Progenitor cell of endocrine pancreas (in vitro differentiated cells): ENCODE data around the gene DEUP1. TPM values are rescaled to one million over a fixed set of nuclear protein-coding genes. Genes with fewer than 3 reads are reported as not detected.

ENCODE experiments used
- DNase-seq: peaks from one replicate; pipeline ENCODE4 v3.0.0; 2021; ENCODE audit warnings: low spot score; ENCODE audit not compliant: unreplicated experiment
- H3K27ac Mint-ChIP-seq: 2 replicates; pipeline ENCODE4 v1.8.0; 2021; ENCODE audit warnings: mild to moderate bottlenecking, moderate library complexity, mixed read lengths
- H3K27me3 Mint-ChIP-seq: 2 replicates; pipeline ENCODE4 v1.8.0; 2021; ENCODE audit warnings: mixed read lengths
- H3K36me3 Mint-ChIP-seq: 2 replicates; pipeline ENCODE4 v1.8.0; 2022; ENCODE audit warnings: mixed read lengths; ENCODE audit not compliant: insufficient read depth
- H3K4me1 Mint-ChIP-seq: 2 replicates; pipeline ENCODE4 v1.8.0; 2021; ENCODE audit warnings: low read depth, mixed read lengths
- H3K4me3 Mint-ChIP-seq: 2 replicates; pipeline ENCODE4 v1.8.0; 2021; ENCODE audit warnings: low read depth, mild to moderate bottlenecking, moderate library complexity, mixed read lengths
- H3K9me3 Mint-ChIP-seq: 2 replicates; pipeline ENCODE4 v1.8.0; 2021; ENCODE audit warnings: low read depth, mixed read lengths
- CTCF ChIP-seq: fragments of 200-600 bp; sonication (generic); IDR thresholded peaks from one replicate; pipeline ENCODE4 v1.5.0; 2021; ENCODE audit warnings: antibody characterized with exemption, mild to moderate bottlenecking; ENCODE audit not compliant: unreplicated experiment
- total RNA-seq: library from RNA; stranded (reverse); gene quantifications from 2 replicates; pipeline ENCODE4 v1.2.1, GENCODE V29; 2021

The DEUP1 gene
- total RNA-seq, 1 donor from 2014 or later: 1.7 TPM

GRCh38 chr11:93474123-93474522, 143.6 kb downstream of the DEUP1 start:
- peaks cover 11% of the 10 kb centered on the region for H3K36me3 Mint-ChIP-seq
- DNase-seq: no peak
- no peaks in the 10 kb centered on the region for H3K27me3 Mint-ChIP-seq
- H3K9me3 Mint-ChIP-seq: no peaks in the 10 kb centered on the region
- no peak overlapping the region for H3K4me3 Mint-ChIP-seq
- no peak for TF ChIP-seq CTCF
- H3K27ac Mint-ChIP-seq: no peak overlapping the region
- peaks cover 11% of the 10 kb centered on the region for H3K4me1 Mint-ChIP-seq

- no peak overlapping the region for H3K27ac Mint-ChIP-seq
- no peaks in the 10 kb centered on the region for H3K9me3 Mint-ChIP-seq
- H3K36me3 Mint-ChIP-seq: peaks cover 14% of the 10 kb centered on the region
- no peak overlapping the region for H3K4me3 Mint-ChIP-seq
- no peak for DNase-seq
- TF ChIP-seq CTCF: no peak
- H3K27me3 Mint-ChIP-seq: peaks cover 2% of the 10 kb centered on the region
- peaks cover 11% of the 10 kb centered on the region for H3K4me1 Mint-ChIP-seq
Observed at GRCh38 chr11:93476796-93477195, 146.3 kb downstream of the DEUP1 start.

GRCh38 chr11:93477684-93478234, 147.2 kb downstream of the DEUP1 start:
- H3K4me1 Mint-ChIP-seq: peaks cover 11% of the 10 kb centered on the region
- H3K4me3 Mint-ChIP-seq: no peak overlapping the region
- no peak for DNase-seq
- H3K27ac Mint-ChIP-seq: peak overlapping the region; percentile 4
- H3K36me3 Mint-ChIP-seq: peaks cover 16% of the 10 kb centered on the region
- TF ChIP-seq CTCF: no peak
- H3K27me3 Mint-ChIP-seq: peaks cover 2% of the 10 kb centered on the region
- H3K9me3 Mint-ChIP-seq: no peaks in the 10 kb centered on the region

- Mint-ChIP-seq H3K4me1 (peaks cover 11% of the 10 kb centered on the region), H3K27me3 (peaks cover 2% of the 10 kb centered on the region), H3K36me3 (peaks cover 15% of the 10 kb centered on the region), H3K4me3 (no peak overlapping the region), H3K9me3 (no peaks in the 10 kb centered on the region), H3K27ac (no peak overlapping the region)
- no peak for DNase-seq
- TF ChIP-seq CTCF: no peak
Observed at GRCh38 chr11:93478841-93479240, 148.3 kb downstream of the DEUP1 start.

- DNase-seq: no peak
- H3K4me3 Mint-ChIP-seq: no peak overlapping the region
- H3K27ac Mint-ChIP-seq: no peak overlapping the region
- no peaks in the 10 kb centered on the region for H3K9me3 Mint-ChIP-seq
- H3K4me1 Mint-ChIP-seq: peaks cover 11% of the 10 kb centered on the region
- H3K36me3 Mint-ChIP-seq: peaks cover 15% of the 10 kb centered on the region
- peaks cover 2% of the 10 kb centered on the region for H3K27me3 Mint-ChIP-seq
- no peak for TF ChIP-seq CTCF
Observed at GRCh38 chr11:93480256-93480655, 149.7 kb downstream of the DEUP1 start.
